GM12878 (cell line): ENCODE data around the gene IGLON5.

Experiments used
- CTCF ChIP-seq, 3 experiments: IDR thresholded peaks in 2 of 3; conservative IDR thresholded peaks in 1 of 3; 2 replicates each; pipeline ENCODE4 v1.5.1; 2011; ENCODE audit warnings: low read depth in 3 of 3, low read length in 3 of 3, mild to moderate bottlenecking in 3 of 3, control low read depth in 2 of 3, moderate library complexity in 2 of 3, inconsistent platforms in 1 of 3, mixed read lengths in 1 of 3; ENCODE audit not compliant: control insufficient read depth in 2 of 3, insufficient read depth in 1 of 3; ENCODE audit errors: extremely low read depth in 1 of 3
- EP300 ChIP-seq, 2 experiments: fragments of 150-350 bp in 1 of 2; IDR thresholded peaks; 2 replicates each; pipeline ENCODE4 v1.6.1; 2011 to 2012; ENCODE audit warnings: low read depth in 2 of 2, low read length in 2 of 2, borderline replicate concordance in 1 of 2, improper control_type of control experiment in 1 of 2, inconsistent platforms in 1 of 2; ENCODE audit not compliant: control insufficient read depth in 1 of 2

- TF ChIP-seq EP300 (IDR thresholded peaks at IDR 0.05; ENCODE audit: borderline replicate concordance in 1 of 2, control insufficient read depth in 1 of 2, low read depth in 2 of 2, low read length in 2 of 2) (no peak), CTCF (IDR thresholded peaks at IDR 0.05 in 2 of 3, conservative IDR thresholded peaks at IDR 0.05 in 1 of 3; ENCODE audit: control insufficient read depth in 2 of 3, extremely low read depth in 1 of 3, insufficient read depth in 1 of 3, low read depth in 3 of 3, low read length in 3 of 3) (no peak)
Observed at GRCh38 chr19:51263808-51264207, 47.6 kb upstream of the IGLON5 start.
